HepG2 (cell line): Measurements from ENCODE around the gene PLPPR3. TPM values are rescaled to one million over a fixed set of nuclear protein-coding genes. Genes with fewer than 3 reads are reported as not detected.

Experiments
- AGO2 ChIP-seq: fragments of 200-400 bp; formaldehyde crosslinking; optimal IDR thresholded peaks from 2 replicates; pipeline ENCODE3; 2017; ENCODE audit warnings: mild to moderate bottlenecking, low read depth, low read length, moderate library complexity
- CCDC6 ChIP-seq: sonication (generic); formaldehyde crosslinking; IDR thresholded peaks from 2 replicates; pipeline ENCODE4 v1.8.1; 2022; ENCODE audit warnings: mild to moderate bottlenecking, missing genetic modification reagents, moderate library complexity
- CENPX ChIP-seq: sonication (generic); formaldehyde crosslinking; IDR thresholded peaks from 2 replicates; pipeline ENCODE4 v1.9.0; 2021; ENCODE audit warnings: mild to moderate bottlenecking, missing genetic modification reagents, moderate library complexity
- POLR2G ChIP-seq: fragments of 200-400 bp; formaldehyde crosslinking; IDR thresholded peaks from 2 replicates; pipeline ENCODE4 v1.6.1; 2018; ENCODE audit warnings: mild to moderate bottlenecking, low read depth, low read length, moderate library complexity
- RBFOX2 ChIP-seq: fragments of 200-400 bp; formaldehyde crosslinking; IDR thresholded peaks from 2 replicates; pipeline ENCODE4 v1.6.1; 2017; ENCODE audit warnings: low read depth, mild to moderate bottlenecking, low read length
- ZNF234 ChIP-seq: sonication (generic); formaldehyde crosslinking; conservative IDR thresholded peaks from 2 replicates; pipeline ENCODE4 v1.5.1; 2020; ENCODE audit warnings: mild to moderate bottlenecking, missing genetic modification reagents
- polyA plus RNA-seq, 8 experiments: library from polyadenylated mRNA; depleted of rRNA in 3 of 8; stranded (reverse) in 7 of 8; unstranded in 1 of 8; fragments of >200 nt; fragmentation: Illumina TruSeq in 4 of 8; extraction: Trizol in 4 of 8; gene quantifications; 2 replicates each; pipeline versions ENCODE4 v1.2.1 to v1.2.3, GENCODE V29; 2011 to 2016; ENCODE audit warnings: low read depth in 4 of 8, missing spikeins in 1 of 8, mixed read lengths in 1 of 8; ENCODE audit not compliant: insufficient read depth in 1 of 8
- total RNA-seq, 5 experiments: library from RNA; depleted of rRNA; stranded (reverse); fragments of >200 nt; fragmentation: Illumina TruSeq; extraction: Trizol; gene quantifications; 2 replicates each; pipeline ENCODE4 v1.2.3, GENCODE V29; 2016; ENCODE audit warnings: low read depth in 1 of 5
- TF ChIP-seq, protein P1 (sequence below): sonication (generic); formaldehyde crosslinking; IDR thresholded peaks from 2 replicates; pipeline ENCODE4 v1.5.1; 2020; ENCODE audit warnings: mild to moderate bottlenecking, missing genetic modification reagents, moderate library complexity

PLPPR3 gene
- total and polyA plus RNA-seq, 2 of the 13 experiments (the other 11 are each of a cell fraction or from before 2014, with no cell fraction given), result 0.07 to 0.16 TPM

DNA sequence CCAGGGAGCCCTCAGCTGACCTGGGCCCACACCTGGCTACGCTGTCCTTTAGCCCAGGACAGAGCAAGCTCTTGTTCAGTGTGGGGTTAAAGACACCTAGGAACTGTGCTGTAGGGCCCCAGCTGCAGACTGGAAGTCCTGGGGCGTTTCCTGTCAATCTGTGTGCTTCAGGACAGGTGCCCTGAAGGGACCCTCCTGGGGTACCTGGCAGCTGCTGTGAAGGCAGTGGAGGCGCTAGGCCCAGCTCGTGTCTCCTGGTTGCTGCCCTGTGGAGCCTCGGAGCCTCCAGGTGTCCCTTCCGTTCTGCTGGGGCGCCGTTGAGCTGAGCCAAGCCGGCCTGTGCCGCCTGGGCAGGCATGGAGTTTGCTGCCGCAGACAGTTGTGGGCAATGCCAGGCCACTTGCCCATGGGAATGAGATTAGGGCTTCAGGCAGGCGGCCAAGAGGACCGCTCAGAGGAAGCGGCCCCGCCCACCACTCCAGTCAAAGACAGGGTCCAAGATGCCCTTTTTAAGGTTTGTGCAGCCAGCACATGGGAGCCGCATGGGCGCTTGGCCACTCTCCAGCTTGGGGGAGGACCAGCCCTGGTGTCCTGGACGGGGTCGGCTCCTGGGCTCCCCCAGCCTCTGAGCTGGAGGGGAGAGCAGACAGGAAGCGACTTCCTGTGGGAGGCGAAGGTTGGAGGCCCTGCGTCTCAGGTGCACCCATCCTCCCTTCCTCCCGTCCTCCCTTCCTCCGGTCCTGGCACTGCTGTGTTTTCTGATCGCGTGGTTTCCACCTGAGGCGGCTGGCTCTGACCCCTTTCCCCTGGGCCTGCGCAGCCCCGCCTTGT lies 20.5 kb downstream of the PLPPR3 start (continued):
- TF ChIP-seq, protein P1, sequence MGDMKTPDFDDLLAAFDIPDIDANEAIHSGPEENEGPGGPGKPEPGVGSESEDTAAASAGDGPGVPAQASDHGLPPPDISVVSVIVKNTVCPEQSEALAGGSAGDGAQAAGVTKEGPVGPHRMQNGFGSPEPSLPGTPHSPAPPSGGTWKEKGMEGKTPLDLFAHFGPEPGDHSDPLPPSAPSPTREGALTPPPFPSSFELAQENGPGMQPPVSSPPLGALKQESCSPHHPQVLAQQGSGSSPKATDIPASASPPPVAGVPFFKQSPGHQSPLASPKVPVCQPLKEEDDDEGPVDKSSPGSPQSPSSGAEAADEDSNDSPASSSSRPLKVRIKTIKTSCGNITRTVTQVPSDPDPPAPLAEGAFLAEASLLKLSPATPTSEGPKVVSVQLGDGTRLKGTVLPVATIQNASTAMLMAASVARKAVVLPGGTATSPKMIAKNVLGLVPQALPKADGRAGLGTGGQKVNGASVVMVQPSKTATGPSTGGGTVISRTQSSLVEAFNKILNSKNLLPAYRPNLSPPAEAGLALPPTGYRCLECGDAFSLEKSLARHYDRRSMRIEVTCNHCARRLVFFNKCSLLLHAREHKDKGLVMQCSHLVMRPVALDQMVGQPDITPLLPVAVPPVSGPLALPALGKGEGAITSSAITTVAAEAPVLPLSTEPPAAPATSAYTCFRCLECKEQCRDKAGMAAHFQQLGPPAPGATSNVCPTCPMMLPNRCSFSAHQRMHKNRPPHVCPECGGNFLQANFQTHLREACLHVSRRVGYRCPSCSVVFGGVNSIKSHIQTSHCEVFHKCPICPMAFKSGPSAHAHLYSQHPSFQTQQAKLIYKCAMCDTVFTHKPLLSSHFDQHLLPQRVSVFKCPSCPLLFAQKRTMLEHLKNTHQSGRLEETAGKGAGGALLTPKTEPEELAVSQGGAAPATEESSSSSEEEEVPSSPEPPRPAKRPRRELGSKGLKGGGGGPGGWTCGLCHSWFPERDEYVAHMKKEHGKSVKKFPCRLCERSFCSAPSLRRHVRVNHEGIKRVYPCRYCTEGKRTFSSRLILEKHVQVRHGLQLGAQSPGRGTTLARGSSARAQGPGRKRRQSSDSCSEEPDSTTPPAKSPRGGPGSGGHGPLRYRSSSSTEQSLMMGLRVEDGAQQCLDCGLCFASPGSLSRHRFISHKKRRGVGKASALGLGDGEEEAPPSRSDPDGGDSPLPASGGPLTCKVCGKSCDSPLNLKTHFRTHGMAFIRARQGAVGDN, result peak; percentile 38
- TF ChIP-seq CCDC6 (no peak), CENPX (CRISPR knock-in tag) (no peak), ZNF234 (no peak), POLR2G (peak; percentile 57), RBFOX2 (peak; percentile 82), AGO2 (peak; percentile 93)
